SU-DHL-6 (cell line): Measurements from ENCODE around the gene GH2.

Experiments
- CTCF ChIP-seq: fragments of 200-600 bp; sonication (generic); IDR thresholded peaks from one replicate; pipeline ENCODE4 v1.5.1; 2017; ENCODE audit warnings: antibody characterized with exemption, mild to moderate bottlenecking, low read length, moderate library complexity; ENCODE audit not compliant: insufficient read depth, poor library complexity, severe bottlenecking
- EZH2phosphoT487 ChIP-seq: fragments of 200-600 bp; sonication (generic), shearing (Covaris generic); conservative IDR thresholded peaks from 2 replicates; pipeline ENCODE4 v1.6.1; 2018; ENCODE audit warnings: mild to moderate bottlenecking, antibody characterized with exemption, low read length, moderate library complexity, mixed read lengths

GRCh38 chr17:63842173-63842539 is 39.6 kb downstream of the GH2 start:
- TF ChIP-seq CTCF = no peak
- no peak for TF ChIP-seq EZH2phosphoT487
